DOHH2 (cell line): ENCODE results near the gene HMG20B.
A peak's percentile ranks its signal among the peaks of the same experiment; 100 is the strongest.

Experiments used
- H3F3A ChIP-seq: fragments of 200-600 bp; sonication (generic), shearing (Covaris generic); 2 replicates; pipeline ENCODE4 v1.6.0; 2016; ENCODE audit warnings: antibody characterized with exemption, mild to moderate bottlenecking; ENCODE audit not compliant: control insufficient read depth, insufficient read depth
- H3K27ac ChIP-seq: fragments of 200-600 bp; sonication (generic); 2 replicates; pipeline ENCODE4 v1.5.1; 2014; ENCODE audit warnings: low read depth, mild to moderate bottlenecking, low read length, moderate library complexity
- H3K27me3 ChIP-seq: fragments of 200-600 bp; sonication (generic); 2 replicates; pipeline ENCODE4 v1.6.1; 2014; ENCODE audit warnings: mild to moderate bottlenecking, low read length, mixed read lengths; ENCODE audit not compliant: control insufficient read depth
- H3K36me3 ChIP-seq: fragments of 200-600 bp; sonication (generic); 2 replicates; pipeline ENCODE4 v1.6.1; 2014; ENCODE audit warnings: mild to moderate bottlenecking, low read length, moderate library complexity, mixed read lengths; ENCODE audit not compliant: control insufficient read depth
- H3K4me1 ChIP-seq: fragments of 200-600 bp; sonication (generic); 2 replicates; pipeline ENCODE4 v1.6.1; 2014; ENCODE audit warnings: mild to moderate bottlenecking, low read length, mixed read lengths; ENCODE audit not compliant: control insufficient read depth
- H3K4me2 ChIP-seq: fragments of 200-600 bp; sonication (generic); 2 replicates; pipeline ENCODE4 v1.6.0; 2014; ENCODE audit warnings: mild to moderate bottlenecking, low read length, moderate library complexity
- H3K4me3 ChIP-seq: fragments of 200-600 bp; sonication (generic); 2 replicates; pipeline ENCODE4 v1.5.1; 2014; ENCODE audit warnings: mild to moderate bottlenecking, low read length, mixed read lengths
- H3K79me2 ChIP-seq: fragments of 200-600 bp; sonication (generic); 2 replicates; pipeline ENCODE4 v1.6.1; 2014; ENCODE audit warnings: mild to moderate bottlenecking, low read length, mixed read lengths; ENCODE audit not compliant: control insufficient read depth
- H3K9me2 ChIP-seq: fragments of 200-600 bp; sonication (generic); replicated peaks from 2 replicates; pipeline ENCODE4 v1.6.1; 2014; ENCODE audit warnings: mild to moderate bottlenecking, low read length, mixed read lengths; ENCODE audit not compliant: control insufficient read depth
- H3K9me3 ChIP-seq: fragments of 200-600 bp; sonication (generic); 2 replicates; pipeline ENCODE4 v1.6.1; 2014; ENCODE audit warnings: antibody characterized with exemption, low read length, mixed read lengths; ENCODE audit not compliant: control insufficient read depth, insufficient read depth
- H4K20me1 ChIP-seq: fragments of 200-600 bp; sonication (generic); 2 replicates; pipeline ENCODE4 v1.6.0; 2014; ENCODE audit warnings: low read depth, mild to moderate bottlenecking, antibody characterized with exemption, low read length, moderate library complexity; ENCODE audit not compliant: control insufficient read depth, insufficient read depth
- EZH2phosphoT487 ChIP-seq: fragments of 200-600 bp; sonication (generic); IDR thresholded peaks from 2 replicates; pipeline ENCODE4 v1.6.1; 2017; ENCODE audit warnings: borderline replicate concordance, mild to moderate bottlenecking, antibody characterized with exemption, low read length, moderate library complexity, mixed read lengths
- TF ChIP-seq, protein P1 (sequence below): fragments of 200-600 bp; sonication (generic); IDR thresholded peaks from one replicate; pipeline ENCODE4 v1.5.1; 2014; ENCODE audit warnings: antibody characterized with exemption, mild to moderate bottlenecking, low read depth, low read length; ENCODE audit not compliant: poor library complexity, severe bottlenecking

HMG20B gene

DNA sequence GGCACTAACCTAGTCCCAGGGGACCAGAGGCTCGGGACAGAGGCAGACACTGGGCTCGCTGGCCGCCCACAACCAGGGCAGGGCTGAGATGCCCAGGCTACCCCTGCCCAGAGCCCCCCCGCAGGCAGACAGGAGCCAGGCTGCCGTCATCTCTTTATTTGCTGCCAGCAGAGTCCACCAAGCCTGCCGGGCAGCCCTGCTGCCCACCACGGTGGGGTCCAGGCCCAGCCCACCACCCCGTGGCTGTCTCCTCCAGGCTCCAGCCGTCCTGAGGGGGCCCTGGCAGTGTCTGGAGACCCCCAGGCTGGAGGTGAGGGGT, 28.7 kb upstream of the HMG20B start:
- H3K4me2 ChIP-seq: no peak overlapping the region
- peaks cover 8% of the 10 kb centered on the region; the same call in 1 of the 2 replicates for H4K20me1 ChIP-seq
- no peaks in the 10 kb centered on the region for H3K27me3 ChIP-seq
- peaks cover 54% of the 10 kb centered on the region for H3K36me3 ChIP-seq
- H3K79me2 ChIP-seq: peaks cover 2% of the 10 kb centered on the region; the same call in 1 of the 2 replicates
- H3K4me1 ChIP-seq: no peaks in the 10 kb centered on the region
- no peaks in the 10 kb centered on the region for H3K9me3 ChIP-seq
- H3F3A ChIP-seq: peaks cover 9% of the 10 kb centered on the region
- H3K4me3 ChIP-seq: no peak overlapping the region
- TF ChIP-seq EZH2phosphoT487: no peak
- TF ChIP-seq, protein P1, sequence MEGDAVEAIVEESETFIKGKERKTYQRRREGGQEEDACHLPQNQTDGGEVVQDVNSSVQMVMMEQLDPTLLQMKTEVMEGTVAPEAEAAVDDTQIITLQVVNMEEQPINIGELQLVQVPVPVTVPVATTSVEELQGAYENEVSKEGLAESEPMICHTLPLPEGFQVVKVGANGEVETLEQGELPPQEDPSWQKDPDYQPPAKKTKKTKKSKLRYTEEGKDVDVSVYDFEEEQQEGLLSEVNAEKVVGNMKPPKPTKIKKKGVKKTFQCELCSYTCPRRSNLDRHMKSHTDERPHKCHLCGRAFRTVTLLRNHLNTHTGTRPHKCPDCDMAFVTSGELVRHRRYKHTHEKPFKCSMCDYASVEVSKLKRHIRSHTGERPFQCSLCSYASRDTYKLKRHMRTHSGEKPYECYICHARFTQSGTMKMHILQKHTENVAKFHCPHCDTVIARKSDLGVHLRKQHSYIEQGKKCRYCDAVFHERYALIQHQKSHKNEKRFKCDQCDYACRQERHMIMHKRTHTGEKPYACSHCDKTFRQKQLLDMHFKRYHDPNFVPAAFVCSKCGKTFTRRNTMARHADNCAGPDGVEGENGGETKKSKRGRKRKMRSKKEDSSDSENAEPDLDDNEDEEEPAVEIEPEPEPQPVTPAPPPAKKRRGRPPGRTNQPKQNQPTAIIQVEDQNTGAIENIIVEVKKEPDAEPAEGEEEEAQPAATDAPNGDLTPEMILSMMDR: no peak
- no peaks in the 10 kb centered on the region for H3K9me2 ChIP-seq
- H3K27ac ChIP-seq: no peak overlapping the region

DNA sequence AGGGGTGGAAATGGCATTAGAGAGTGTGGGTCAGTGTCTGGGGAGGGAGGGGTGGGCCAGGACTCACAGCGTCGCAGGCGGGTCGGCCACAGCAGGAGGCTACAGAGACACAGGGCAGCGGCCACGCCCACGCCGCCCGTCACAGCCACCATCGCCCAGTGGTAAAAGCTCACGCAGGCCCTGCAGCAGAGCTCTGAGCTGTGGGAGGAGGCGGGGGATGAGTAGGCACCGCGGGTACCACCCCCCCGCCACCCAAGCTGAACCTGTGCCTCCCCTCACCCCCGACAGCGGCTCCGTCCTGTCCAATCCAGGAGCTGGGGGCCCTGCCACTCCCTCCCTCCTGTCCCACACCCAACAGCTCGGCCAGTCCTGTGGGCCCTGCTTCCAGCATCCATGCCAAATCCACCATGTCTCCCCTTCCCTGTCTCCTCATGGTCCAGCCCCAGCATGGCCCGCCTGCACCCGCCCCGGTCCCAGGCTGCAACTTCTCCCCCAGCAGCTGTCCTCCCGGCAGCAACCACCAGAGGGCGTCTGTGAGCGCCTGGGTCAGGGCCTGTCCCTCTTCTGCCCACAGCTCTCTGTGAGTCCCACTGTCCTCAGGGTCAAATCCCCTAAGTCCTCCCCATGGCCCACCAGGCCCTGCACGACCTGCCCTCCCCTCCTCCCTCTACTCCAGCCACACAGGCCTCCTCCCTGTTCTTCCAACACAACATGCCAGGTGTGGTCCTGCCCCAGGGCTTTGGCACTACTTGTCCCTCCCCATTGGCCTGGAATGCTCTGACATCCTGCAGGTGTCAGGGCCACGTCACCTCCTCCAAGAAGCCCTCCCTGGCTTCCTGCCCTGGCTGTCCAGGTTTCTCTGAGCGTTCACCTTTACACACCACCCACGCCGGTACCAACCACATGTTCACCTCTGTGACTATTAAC, 27.7 kb upstream of the HMG20B start:
- H3K9me2 ChIP-seq: no peaks in the 10 kb centered on the region
- no peak overlapping the region for H3K27ac ChIP-seq
- H3K9me3 ChIP-seq: no peaks in the 10 kb centered on the region
- H3K4me1 ChIP-seq: no peaks in the 10 kb centered on the region
- H3F3A ChIP-seq: peaks cover 9% of the 10 kb centered on the region
- no peak overlapping the region for H3K4me3 ChIP-seq
- peaks cover 50% of the 10 kb centered on the region for H3K36me3 ChIP-seq
- peaks cover 8% of the 10 kb centered on the region; the same call in 1 of the 2 replicates for H4K20me1 ChIP-seq
- H3K4me2 ChIP-seq: no peak overlapping the region
- peaks cover 2% of the 10 kb centered on the region; the same call in 1 of the 2 replicates for H3K79me2 ChIP-seq
- no peak for TF ChIP-seq EZH2phosphoT487
- TF ChIP-seq, protein P1: peak; percentile 98
- no peaks in the 10 kb centered on the region for H3K27me3 ChIP-seq

DNA sequence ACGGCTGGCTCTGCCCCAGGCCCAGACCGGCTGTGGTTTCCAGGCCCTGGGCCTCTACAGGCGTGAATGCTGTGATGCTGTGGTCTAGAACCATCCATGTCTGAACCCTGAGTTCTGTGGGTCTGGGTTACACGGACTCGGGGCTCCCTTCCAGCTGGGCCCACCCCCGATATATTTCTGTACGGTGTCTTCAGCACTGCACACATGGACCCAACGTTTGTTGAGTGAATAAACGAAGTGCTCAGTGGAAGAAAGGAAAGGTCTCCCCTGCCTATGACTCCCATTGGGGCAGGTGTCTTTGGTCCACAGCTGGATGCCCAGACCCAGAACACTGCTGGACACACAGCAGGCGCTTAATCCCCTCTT, 27.1 kb upstream of the HMG20B start:
- peaks cover 9% of the 10 kb centered on the region for H3F3A ChIP-seq
- H3K79me2 ChIP-seq: peaks cover 2% of the 10 kb centered on the region; the same call in 1 of the 2 replicates
- H3K27ac ChIP-seq: no peak overlapping the region
- H4K20me1 ChIP-seq: peaks cover 8% of the 10 kb centered on the region; the same call in 1 of the 2 replicates
- H3K9me2 ChIP-seq: no peaks in the 10 kb centered on the region
- H3K27me3 ChIP-seq: no peaks in the 10 kb centered on the region
- H3K4me3 ChIP-seq: no peak overlapping the region
- no peaks in the 10 kb centered on the region for H3K4me1 ChIP-seq
- H3K9me3 ChIP-seq: no peaks in the 10 kb centered on the region
- H3K36me3 ChIP-seq: peaks cover 50% of the 10 kb centered on the region
- no peak for TF ChIP-seq EZH2phosphoT487
- TF ChIP-seq, protein P1: no peak
- H3K4me2 ChIP-seq: no peak overlapping the region
